ENCODE data around the gene PSMD14. TPM values are rescaled to one million over a fixed set of nuclear protein-coding genes. Genes with fewer than 3 reads are reported as not detected.
"Not testable (repeated sequence)": the region's sequence is repeated elsewhere in the genome, so short reads cannot be mapped to it uniquely, and the experiment has no call there.

Gene PSMD14
- total RNA-seq, 1 experiment from 2014 or later = 93.7 TPM

- no peak for DNase-seq (ENCODE audit: low read depth, low spot score)
- CTCF ChIA-PET = no interaction called here
- Histone ChIP-seq H3K4me1 (ENCODE audit: control insufficient read depth, insufficient read depth, low read length) (peaks cover 13% of the 10 kb centered on the region), H3K4me3 (ENCODE audit: low read depth in 2 of 2, low read length in 2 of 2) (no peak overlapping the region), H3K36me3 (ENCODE audit: control insufficient read depth, insufficient read depth, low read length) (no peaks in the 10 kb centered on the region; the same call in 1 of the 2 replicates), H3K27ac (ENCODE audit: low read length) (no peak overlapping the region), H3K9me3 (ENCODE audit: control insufficient read depth, insufficient read depth, low read depth, low read length) (peaks cover 6% of the 10 kb centered on the region; the same call in 1 of the 2 replicates), H3K27me3 (ENCODE audit: control insufficient read depth, insufficient read depth, low read length) (no peaks in the 10 kb centered on the region)
- no TSS peak for BruUV-seq (replicated peaks)
- TF ChIP-seq REST (IDR thresholded peaks at IDR 0.05; ENCODE audit: insufficient read depth in 1 of 2, low read depth in 2 of 2, low read length in 1 of 2) (no peak), TCF7L2 (IDR thresholded peaks at IDR 0.05; ENCODE audit: low read depth, low read length) (no peak), SIN3A (IDR thresholded peaks at IDR 0.05; ENCODE audit: borderline replicate concordance, insufficient read depth, low read depth, low read length) (no peak), POLR2AphosphoS5 (IDR thresholded peaks at IDR 0.05; ENCODE audit: low read depth, low read length) (no peak)
- TF ChIP-seq, protein P1, sequence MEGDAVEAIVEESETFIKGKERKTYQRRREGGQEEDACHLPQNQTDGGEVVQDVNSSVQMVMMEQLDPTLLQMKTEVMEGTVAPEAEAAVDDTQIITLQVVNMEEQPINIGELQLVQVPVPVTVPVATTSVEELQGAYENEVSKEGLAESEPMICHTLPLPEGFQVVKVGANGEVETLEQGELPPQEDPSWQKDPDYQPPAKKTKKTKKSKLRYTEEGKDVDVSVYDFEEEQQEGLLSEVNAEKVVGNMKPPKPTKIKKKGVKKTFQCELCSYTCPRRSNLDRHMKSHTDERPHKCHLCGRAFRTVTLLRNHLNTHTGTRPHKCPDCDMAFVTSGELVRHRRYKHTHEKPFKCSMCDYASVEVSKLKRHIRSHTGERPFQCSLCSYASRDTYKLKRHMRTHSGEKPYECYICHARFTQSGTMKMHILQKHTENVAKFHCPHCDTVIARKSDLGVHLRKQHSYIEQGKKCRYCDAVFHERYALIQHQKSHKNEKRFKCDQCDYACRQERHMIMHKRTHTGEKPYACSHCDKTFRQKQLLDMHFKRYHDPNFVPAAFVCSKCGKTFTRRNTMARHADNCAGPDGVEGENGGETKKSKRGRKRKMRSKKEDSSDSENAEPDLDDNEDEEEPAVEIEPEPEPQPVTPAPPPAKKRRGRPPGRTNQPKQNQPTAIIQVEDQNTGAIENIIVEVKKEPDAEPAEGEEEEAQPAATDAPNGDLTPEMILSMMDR (IDR thresholded peaks at IDR 0.05) = no peak
- ATAC-seq = no peak
- in situ Hi-C loops (cut with HindIII; ENCODE audit: low pct_unique_long_range_greater_than_20kb, low sequenced_read_pairs) (no loop called here), intact Hi-C loops (cut with micrococcal nuclease; ENCODE audit: unreplicated experiment) (no loop called here)
- POLR2A ChIA-PET = interaction anchor here (0.7 kb wide), 1 partner anchor 380 kb away, joined by 3 read pairs; no protein-coding TSS in a partner anchor
Measured at GRCh38 chr2:161357097-161357496, 48.9 kb downstream of the PSMD14 start.

DNA sequence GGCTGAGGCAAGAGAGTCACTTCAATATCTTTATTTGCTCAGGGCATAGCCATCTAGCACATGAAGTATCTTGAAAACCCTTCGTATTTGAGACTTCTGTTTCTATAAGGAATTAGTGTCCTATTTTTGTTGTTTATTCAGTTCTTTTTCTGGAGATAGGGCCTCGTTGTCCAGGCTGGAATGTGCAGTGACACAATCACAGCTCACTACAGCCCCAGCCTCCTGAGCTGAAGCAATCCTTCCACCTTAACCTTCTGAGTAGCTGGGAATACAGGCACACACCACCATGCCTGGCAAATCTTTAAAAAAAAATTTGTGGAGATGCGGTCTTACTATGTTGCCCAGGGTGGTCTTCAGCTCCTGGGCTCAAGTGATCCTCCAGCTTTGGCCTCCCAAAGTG is 50.6 kb downstream of the PSMD14 start:
- H3K4me3 ChIP-seq (ENCODE audit: low read depth in 2 of 2, low read length in 2 of 2) = no peak overlapping the region
- intact Hi-C loops (cut with micrococcal nuclease; ENCODE audit: unreplicated experiment) = no loop called here
- no peaks in the 10 kb centered on the region for H3K27me3 ChIP-seq (ENCODE audit: control insufficient read depth, insufficient read depth, low read length)
- DNase-seq (ENCODE audit: low read depth, low spot score) = no peak
- in situ Hi-C loops (cut with HindIII; ENCODE audit: low pct_unique_long_range_greater_than_20kb, low sequenced_read_pairs) = no loop called here
- H3K36me3 ChIP-seq (ENCODE audit: control insufficient read depth, insufficient read depth, low read length) = no peaks in the 10 kb centered on the region; the same call in 1 of the 2 replicates
- H3K4me1 ChIP-seq (ENCODE audit: control insufficient read depth, insufficient read depth, low read length) = peaks cover 3% of the 10 kb centered on the region; the same call in 1 of the 2 replicates
- TF ChIP-seq, protein P1 (IDR thresholded peaks at IDR 0.05) = no peak
- TF ChIP-seq TCF7L2 (IDR thresholded peaks at IDR 0.05; ENCODE audit: low read depth, low read length) (no peak), REST (IDR thresholded peaks at IDR 0.05; ENCODE audit: insufficient read depth in 1 of 2, low read depth in 2 of 2, low read length in 1 of 2) (no peak), SIN3A (IDR thresholded peaks at IDR 0.05; ENCODE audit: borderline replicate concordance, insufficient read depth, low read depth, low read length) (no peak), POLR2AphosphoS5 (IDR thresholded peaks at IDR 0.05; ENCODE audit: low read depth, low read length) (no peak)
- BruUV-seq (replicated peaks) = no TSS peak
- H3K27ac ChIP-seq (ENCODE audit: low read length) = no peak overlapping the region
- H3K9me3 ChIP-seq (ENCODE audit: control insufficient read depth, insufficient read depth, low read depth, low read length) = peaks cover 12% of the 10 kb centered on the region; the same call in 1 of the 2 replicates
- POLR2A ChIA-PET = interaction anchor here (0.6 to 1.2 kb wide), 3 partner anchors 10 to 61 kb away, joined by 3 read pairs; no protein-coding TSS in a partner anchor
- CTCF ChIA-PET = no interaction called here
- ATAC-seq = no peak

- H3K4me1 ChIP-seq (ENCODE audit: control insufficient read depth, insufficient read depth, low read length); H3K27me3 ChIP-seq (ENCODE audit: control insufficient read depth, insufficient read depth, low read length); in situ Hi-C loops (cut with HindIII; ENCODE audit: low pct_unique_long_range_greater_than_20kb, low sequenced_read_pairs); ATAC-seq; DNase-seq (ENCODE audit: low read depth, low spot score); H3K36me3 ChIP-seq (ENCODE audit: control insufficient read depth, insufficient read depth, low read length); H3K4me3 ChIP-seq (ENCODE audit: low read depth in 2 of 2, low read length in 2 of 2); H3K27ac ChIP-seq (ENCODE audit: low read length); CTCF ChIA-PET; BruUV-seq (replicated peaks); intact Hi-C loops (cut with micrococcal nuclease; ENCODE audit: unreplicated experiment): not testable (repeated sequence)
- H3K9me3 ChIP-seq (ENCODE audit: control insufficient read depth, insufficient read depth, low read depth, low read length) = peaks cover 12% of the 10 kb centered on the region; the same call in 1 of the 2 replicates
- POLR2A ChIA-PET = interaction anchor here (0.6 to 0.7 kb wide), 2 partner anchors 175 to 983 kb away, joined by 3 to 7 read pairs; no protein-coding TSS in a partner anchor
Measured at GRCh38 chr2:161360095-161360654, 52.0 kb downstream of the PSMD14 start.

Measured in Panc1 (cell line).